MM.1S (cell line): ENCODE data around the gene KHSRP.

Experiments
- DNase-seq: peaks from one replicate; pipeline ENCODE4 v3.0.0-alpha.2; 2015
- H2AFZ ChIP-seq: fragments of 300-600 bp; sonication (generic); 2 replicates; pipeline ENCODE4 v1.6.0; 2016; ENCODE audit warnings: antibody characterized with exemption, low read length
- H3F3A ChIP-seq: fragments of 300-600 bp; sonication (generic); 2 replicates; pipeline ENCODE4 v1.6.1; 2016; ENCODE audit warnings: mild to moderate bottlenecking, antibody characterized with exemption, low read length, moderate library complexity, mixed read lengths; ENCODE audit not compliant: insufficient read depth
- H3K27ac ChIP-seq: fragments of 300-600 bp; sonication (generic); 2 replicates; pipeline ENCODE4 v1.5.1; 2016; ENCODE audit warnings: mild to moderate bottlenecking, low read length
- H3K27me3 ChIP-seq: fragments of 300-600 bp; sonication (generic); replicated peaks from 2 replicates; pipeline ENCODE4 v1.6.0; 2016; ENCODE audit warnings: low read length; ENCODE audit not compliant: insufficient read depth
- H3K36me3 ChIP-seq: fragments of 300-600 bp; sonication (generic); replicated peaks from 2 replicates; pipeline ENCODE4 v1.6.1; 2016; ENCODE audit warnings: mild to moderate bottlenecking, low read length, mixed read lengths; ENCODE audit not compliant: insufficient read depth
- H3K4me1 ChIP-seq: fragments of 300-600 bp; sonication (generic); 2 replicates; pipeline ENCODE4 v1.6.1; 2016; ENCODE audit warnings: low read length, mixed read lengths
- H3K4me2 ChIP-seq: fragments of 300-600 bp; sonication (generic); 2 replicates; pipeline ENCODE4 v1.6.0; 2016; ENCODE audit warnings: low read depth, low read length
- H3K4me3 ChIP-seq: fragments of 300-600 bp; sonication (generic); 2 replicates; pipeline ENCODE4 v1.5.1; 2016; ENCODE audit warnings: low read length, mixed read lengths
- H3K79me2 ChIP-seq: fragments of 300-600 bp; sonication (generic); 2 replicates; pipeline ENCODE4 v1.6.1; 2016; ENCODE audit warnings: mixed run types, low read length, mixed read lengths
- H3K9ac ChIP-seq: fragments of 300-600 bp; sonication (generic); 2 replicates; pipeline ENCODE4 v1.6.1; 2016; ENCODE audit warnings: low read length, mixed read lengths
- H3K9me2 ChIP-seq: fragments of 300-600 bp; sonication (generic); replicated peaks from 2 replicates; pipeline ENCODE4 v1.6.1; 2016; ENCODE audit warnings: mild to moderate bottlenecking, low read length, mixed read lengths; ENCODE audit not compliant: insufficient read depth
- H3K9me3 ChIP-seq: fragments of 300-600 bp; sonication (generic); replicated peaks from 2 replicates; pipeline ENCODE4 v1.6.1; 2016; ENCODE audit warnings: mild to moderate bottlenecking, low read length, mixed read lengths; ENCODE audit not compliant: insufficient read depth
- H4K20me1 ChIP-seq: fragments of 300-600 bp; sonication (generic); 2 replicates; pipeline ENCODE4 v1.6.1; 2016; ENCODE audit warnings: mild to moderate bottlenecking, low read length, moderate library complexity, mixed read lengths; ENCODE audit not compliant: insufficient read depth
- EZH2 ChIP-seq: fragments of 300-600 bp; sonication (generic); optimal IDR thresholded peaks from 2 replicates; pipeline ENCODE3; 2017; ENCODE audit warnings: low read depth, mild to moderate bottlenecking, antibody characterized with exemption, low read length, mixed read lengths
- EZH2phosphoT487 ChIP-seq: fragments of 300-600 bp; sonication (generic); IDR thresholded peaks from 2 replicates; pipeline ENCODE4 v1.6.1; 2018; ENCODE audit warnings: antibody characterized with exemption, low read length
- TF ChIP-seq, protein P1 (sequence below): fragments of 300-600 bp; sonication (generic); IDR thresholded peaks from 2 replicates; pipeline ENCODE4 v1.5.1; 2016; ENCODE audit warnings: antibody characterized with exemption, low read length, mixed read lengths

Gene KHSRP

DNA sequence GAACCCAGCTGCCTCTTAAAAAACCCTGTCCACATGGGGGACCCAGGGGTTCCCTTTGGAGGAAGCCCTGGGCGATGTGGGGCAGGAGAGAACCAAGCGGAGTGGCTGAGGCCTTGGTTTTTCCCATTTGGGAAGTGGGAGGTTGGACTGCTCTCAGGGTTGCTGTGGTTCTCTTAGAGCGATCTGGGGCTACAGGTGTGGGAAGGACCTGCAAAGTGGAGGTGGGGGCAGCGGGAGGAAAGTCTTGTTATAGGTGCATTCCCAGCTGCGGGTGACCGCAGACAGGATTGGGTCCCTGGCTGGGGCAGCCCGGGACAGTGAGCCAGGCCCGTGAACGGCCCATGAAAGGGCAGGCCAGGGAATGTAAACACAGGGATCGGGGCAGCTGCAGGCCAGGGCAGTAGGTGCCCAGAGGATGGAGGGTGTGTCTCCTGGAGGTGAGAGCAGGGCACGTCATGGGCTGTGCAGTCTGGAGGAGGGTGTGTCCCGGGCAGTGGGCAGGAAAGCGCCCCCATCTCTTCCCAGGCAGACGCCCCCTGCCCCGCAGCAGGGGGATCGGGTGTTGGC lies 34.2 kb upstream of the KHSRP start:
- no peaks in the 10 kb centered on the region for H3K9me2 ChIP-seq
- TF ChIP-seq EZH2phosphoT487 (no peak), EZH2 (no peak)
- TF ChIP-seq, protein P1, sequence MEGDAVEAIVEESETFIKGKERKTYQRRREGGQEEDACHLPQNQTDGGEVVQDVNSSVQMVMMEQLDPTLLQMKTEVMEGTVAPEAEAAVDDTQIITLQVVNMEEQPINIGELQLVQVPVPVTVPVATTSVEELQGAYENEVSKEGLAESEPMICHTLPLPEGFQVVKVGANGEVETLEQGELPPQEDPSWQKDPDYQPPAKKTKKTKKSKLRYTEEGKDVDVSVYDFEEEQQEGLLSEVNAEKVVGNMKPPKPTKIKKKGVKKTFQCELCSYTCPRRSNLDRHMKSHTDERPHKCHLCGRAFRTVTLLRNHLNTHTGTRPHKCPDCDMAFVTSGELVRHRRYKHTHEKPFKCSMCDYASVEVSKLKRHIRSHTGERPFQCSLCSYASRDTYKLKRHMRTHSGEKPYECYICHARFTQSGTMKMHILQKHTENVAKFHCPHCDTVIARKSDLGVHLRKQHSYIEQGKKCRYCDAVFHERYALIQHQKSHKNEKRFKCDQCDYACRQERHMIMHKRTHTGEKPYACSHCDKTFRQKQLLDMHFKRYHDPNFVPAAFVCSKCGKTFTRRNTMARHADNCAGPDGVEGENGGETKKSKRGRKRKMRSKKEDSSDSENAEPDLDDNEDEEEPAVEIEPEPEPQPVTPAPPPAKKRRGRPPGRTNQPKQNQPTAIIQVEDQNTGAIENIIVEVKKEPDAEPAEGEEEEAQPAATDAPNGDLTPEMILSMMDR, result no peak
- peaks cover 10% of the 10 kb centered on the region for H3F3A ChIP-seq
- no peaks in the 10 kb centered on the region for H3K27me3 ChIP-seq
- peak overlapping the region; percentile 78; the same call in 1 of the 2 replicates for H3K9ac ChIP-seq
- no peak for DNase-seq
- peak overlapping the region; percentile 73 for H3K4me3 ChIP-seq
- no peaks in the 10 kb centered on the region for H3K9me3 ChIP-seq
- H2AFZ ChIP-seq, result peak overlapping the region; percentile 80
- H3K36me3 ChIP-seq, result 0 out of 2 replicates have a peak, but pooled peaks cover 5% of the 10 kb centered on the region
- H3K4me2 ChIP-seq, result peak overlapping the region; percentile 84
- H4K20me1 ChIP-seq, result no peaks in the 10 kb centered on the region
- no peak overlapping the region for H3K27ac ChIP-seq
- no peaks in the 10 kb centered on the region for H3K79me2 ChIP-seq
- H3K4me1 ChIP-seq, result peaks cover 9% of the 10 kb centered on the region; the same call in 1 of the 2 replicates

DNA sequence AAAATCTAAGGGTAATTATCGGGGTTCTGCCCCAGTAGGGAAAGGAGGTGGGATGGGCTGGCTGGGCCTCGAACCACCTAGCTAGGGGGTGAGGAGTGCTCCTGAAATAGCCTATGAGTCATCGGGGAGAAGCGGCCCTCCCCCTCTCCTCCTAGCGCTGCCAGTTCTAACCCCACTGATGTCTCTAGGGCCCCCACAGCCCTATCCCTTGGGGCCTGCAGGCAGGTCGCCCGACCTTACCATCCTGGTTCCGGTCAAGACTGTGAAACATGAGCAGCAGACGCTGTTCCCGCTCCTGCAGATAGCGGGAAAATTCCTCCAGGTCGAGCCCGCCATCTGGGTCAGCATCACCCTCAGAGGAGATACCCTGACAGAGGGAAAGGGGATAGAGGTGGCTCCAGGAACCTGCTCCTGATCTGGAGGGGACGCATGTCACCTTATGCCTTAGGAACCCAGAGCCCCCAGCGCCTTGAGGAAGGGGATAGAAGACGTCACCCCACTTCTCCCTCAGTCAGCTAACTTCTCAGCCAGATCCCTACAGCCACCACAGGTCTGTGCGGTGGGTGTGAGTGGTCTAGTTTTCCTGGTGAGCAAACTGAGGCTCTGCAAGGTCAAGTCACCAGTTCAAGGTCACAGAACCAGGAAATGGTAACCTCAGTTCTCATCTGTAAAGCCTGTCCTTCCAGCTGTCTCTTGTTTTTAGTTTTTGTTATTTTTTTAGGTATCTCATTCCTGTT lies 33.5 kb upstream of the KHSRP start:
- H3K4me3 ChIP-seq, result no peak overlapping the region
- DNase-seq, result no peak
- TF ChIP-seq EZH2phosphoT487 (no peak), EZH2 (no peak)
- TF ChIP-seq, protein P1, result no peak
- H4K20me1 ChIP-seq, result no peaks in the 10 kb centered on the region
- peak overlapping the region; percentile 84; the same call in 1 of the 2 replicates for H3K4me2 ChIP-seq
- peaks cover 10% of the 10 kb centered on the region for H3F3A ChIP-seq
- H2AFZ ChIP-seq, result no peak overlapping the region
- H3K9me2 ChIP-seq, result no peaks in the 10 kb centered on the region
- no peak overlapping the region for H3K27ac ChIP-seq
- no peaks in the 10 kb centered on the region for H3K79me2 ChIP-seq
- no peaks in the 10 kb centered on the region for H3K27me3 ChIP-seq
- no peaks in the 10 kb centered on the region for H3K9me3 ChIP-seq
- H3K9ac ChIP-seq, result no peak overlapping the region
- H3K4me1 ChIP-seq, result peaks cover 9% of the 10 kb centered on the region; the same call in 1 of the 2 replicates
- 0 out of 2 replicates have a peak, but pooled peaks cover 5% of the 10 kb centered on the region for H3K36me3 ChIP-seq

DNA sequence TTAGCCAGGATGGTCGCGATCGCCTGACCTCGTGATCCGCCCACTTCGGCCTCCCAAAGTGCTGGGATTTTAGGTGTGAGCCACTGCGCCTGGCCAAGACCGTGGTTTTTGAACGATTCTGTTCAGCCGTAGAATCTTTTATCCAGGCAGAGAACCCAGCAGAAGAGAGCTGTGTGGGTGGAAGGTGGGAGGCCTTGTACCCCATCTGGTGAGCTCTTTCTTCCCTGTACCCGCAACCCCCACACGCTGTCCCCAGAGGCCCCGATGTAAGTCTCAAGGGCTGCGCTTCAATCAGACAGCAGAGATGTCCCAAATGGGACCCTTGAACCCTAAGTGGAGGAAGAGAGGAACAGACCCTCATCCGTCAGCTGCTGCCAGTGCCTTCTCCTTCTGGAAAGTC lies 31.3 kb upstream of the KHSRP start:
- no peaks in the 10 kb centered on the region for H3K9me2 ChIP-seq
- peaks cover 5% of the 10 kb centered on the region for H3F3A ChIP-seq
- H2AFZ ChIP-seq, result no peak overlapping the region
- no peaks in the 10 kb centered on the region for H4K20me1 ChIP-seq
- H3K27me3 ChIP-seq, result no peaks in the 10 kb centered on the region
- H3K9ac ChIP-seq, result no peak overlapping the region
- no peak overlapping the region for H3K4me2 ChIP-seq
- no peak for DNase-seq
- peaks cover 9% of the 10 kb centered on the region; the same call in 1 of the 2 replicates for H3K4me1 ChIP-seq
- no peak overlapping the region for H3K4me3 ChIP-seq
- no peaks in the 10 kb centered on the region for H3K79me2 ChIP-seq
- H3K36me3 ChIP-seq, result 0 out of 2 replicates have a peak, but pooled peaks cover 5% of the 10 kb centered on the region
- H3K27ac ChIP-seq, result no peak overlapping the region
- no peaks in the 10 kb centered on the region for H3K9me3 ChIP-seq
- TF ChIP-seq EZH2phosphoT487 (no peak), EZH2 (no peak)
